GM19468 (cell line): Measurements from ENCODE around the gene APOC4.
"Not testable (repeated sequence)": the region's sequence is repeated elsewhere in the genome, so short reads cannot be mapped to it uniquely, and the experiment has no call there.

Experiments used
- ATAC-seq: cut with Tn5 transposase; IDR thresholded peaks from one replicate; pipeline ENCODE4 v1.9.1; 2021; ENCODE audit warnings: mild to moderate bottlenecking, moderate library complexity, moderate number of reproducible peaks; ENCODE audit not compliant: unreplicated experiment; ENCODE audit errors: extremely low read depth

APOC4 gene

GRCh38 chr19:44913512-44914432 lies 28.3 kb upstream of the APOC4 start:
- not testable (repeated sequence) for ATAC-seq

DNA sequence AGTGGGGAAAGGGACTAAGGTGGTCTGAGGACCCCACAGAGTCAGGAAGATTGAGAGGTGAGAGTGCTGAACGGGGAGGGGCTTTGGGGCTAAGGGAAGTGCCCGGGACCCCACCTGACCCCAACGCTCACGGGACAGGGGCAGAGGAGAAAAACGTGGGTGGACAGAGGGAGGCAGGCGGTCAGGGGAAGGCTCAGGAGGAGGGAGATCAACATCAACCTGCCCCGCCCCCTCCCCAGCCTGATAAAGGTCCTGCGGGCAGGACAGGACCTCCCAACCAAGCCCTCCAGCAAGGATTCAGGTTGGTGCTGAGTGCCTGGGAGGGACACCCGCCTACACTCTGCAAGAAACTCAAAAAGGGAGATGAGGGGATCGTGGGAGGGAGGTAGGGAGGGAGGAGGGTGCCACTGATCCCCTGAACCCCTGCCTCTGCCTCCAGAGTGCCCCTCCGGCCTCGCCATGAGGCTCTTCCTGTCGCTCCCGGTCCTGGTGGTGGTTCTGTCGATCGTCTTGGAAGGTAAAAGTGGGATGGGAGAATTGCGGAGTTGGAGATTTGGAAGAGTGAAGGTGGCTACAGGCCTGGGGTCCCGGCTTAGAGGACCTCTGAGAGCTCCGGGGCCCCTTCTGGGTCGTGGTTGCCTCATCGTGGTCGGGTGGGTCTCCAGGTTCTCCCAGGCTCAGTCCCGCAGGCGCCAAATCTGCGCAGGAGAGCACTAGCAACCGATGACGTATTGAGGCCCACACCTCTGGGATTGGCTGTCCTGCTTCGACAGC lies 27.4 kb upstream of the APOC4 start, which contains the start of gene APOC1:
Gene APOC1 (plus strand): TSS at position 176 of the 774 bp plus-strand sequence. CDS start 284 bp downstream, at position 460.
- ATAC-seq = peak; percentile 63

DNA sequence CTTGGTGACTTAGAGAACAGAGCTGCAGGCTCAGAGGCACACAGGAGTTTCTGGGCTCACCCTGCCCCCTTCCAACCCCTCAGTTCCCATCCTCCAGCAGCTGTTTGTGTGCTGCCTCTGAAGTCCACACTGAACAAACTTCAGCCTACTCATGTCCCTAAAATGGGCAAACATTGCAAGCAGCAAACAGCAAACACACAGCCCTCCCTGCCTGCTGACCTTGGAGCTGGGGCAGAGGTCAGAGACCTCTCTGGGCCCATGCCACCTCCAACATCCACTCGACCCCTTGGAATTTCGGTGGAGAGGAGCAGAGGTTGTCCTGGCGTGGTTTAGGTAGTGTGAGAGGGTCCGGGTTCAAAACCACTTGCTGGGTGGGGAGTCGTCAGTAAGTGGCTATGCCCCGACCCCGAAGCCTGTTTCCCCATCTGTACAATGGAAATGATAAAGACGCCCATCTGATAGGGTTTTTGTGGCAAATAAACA lies 17.8 kb upstream of the APOC4 start:
- ATAC-seq = no peak

GRCh38 chr19:44925114-44925891 lies 16.7 kb upstream of the APOC4 start:
- no peak for ATAC-seq

- ATAC-seq = not testable (repeated sequence)
Measured at GRCh38 chr19:44926245-44927077, 15.6 kb upstream of the APOC4 start.

DNA sequence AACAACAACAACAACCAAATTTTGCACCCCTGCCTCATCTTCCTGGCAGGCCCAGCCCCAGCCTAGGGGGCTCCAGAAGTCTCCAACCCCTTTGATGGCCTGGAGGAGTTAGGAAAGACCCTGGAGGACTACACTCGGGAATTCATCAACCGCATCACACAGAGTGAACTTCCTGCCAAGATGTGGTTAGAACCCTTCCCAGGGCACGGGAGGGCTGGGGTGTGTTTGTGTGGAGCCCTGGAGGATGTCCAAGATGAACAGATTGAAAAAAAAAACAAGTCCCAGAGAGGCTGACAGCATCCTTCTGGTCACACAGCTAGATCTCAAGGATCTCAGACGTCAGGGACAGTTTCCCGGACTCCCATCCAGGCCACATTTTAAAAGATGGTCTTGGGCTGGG lies 14.3 kb upstream of the APOC4 start:
- ATAC-seq = no peak

- ATAC-seq = no peak
Measured at GRCh38 chr19:44930088-44930487, 11.9 kb upstream of the APOC4 start.

DNA sequence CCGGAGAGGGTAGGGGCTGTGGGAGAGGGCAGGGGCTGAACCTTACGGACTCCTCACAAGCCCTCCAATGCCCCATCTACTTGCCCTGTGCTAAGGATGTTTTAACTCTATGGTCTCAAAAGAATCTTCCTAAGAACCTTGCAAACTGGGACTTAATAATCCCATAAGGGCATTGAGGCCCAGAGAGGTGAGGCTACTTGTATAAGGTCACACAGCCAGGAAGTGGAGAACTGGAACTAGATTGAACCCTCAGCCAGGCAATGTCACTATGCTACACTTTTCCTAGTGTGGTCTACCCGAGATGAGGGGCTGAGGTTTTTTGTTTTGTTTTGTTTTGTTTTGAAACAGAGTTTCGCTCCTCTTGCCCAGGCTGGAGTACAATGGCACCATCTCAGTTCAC lies 10.5 kb upstream of the APOC4 start:
- ATAC-seq = no peak

DNA sequence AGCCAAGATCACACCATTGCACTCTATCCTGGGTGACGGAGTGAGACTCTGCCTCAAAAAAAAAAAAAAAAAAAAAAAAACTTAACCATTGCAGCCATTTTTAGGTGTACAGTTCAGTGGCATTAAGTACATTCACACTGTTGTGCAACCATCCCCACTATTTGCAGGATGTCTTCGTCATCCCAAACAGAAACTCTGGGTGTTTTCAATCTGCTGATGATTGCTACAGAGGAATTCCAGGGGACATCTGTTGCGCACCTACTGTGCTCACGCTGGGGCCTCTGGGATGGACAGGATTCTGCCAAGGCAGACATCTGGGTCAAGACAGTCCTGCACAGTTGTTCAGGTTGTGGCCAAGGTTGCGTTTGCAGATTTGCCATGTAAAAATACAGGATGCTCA lies 2.4 kb upstream of the APOC4 start:
- ATAC-seq = no peak

DNA sequence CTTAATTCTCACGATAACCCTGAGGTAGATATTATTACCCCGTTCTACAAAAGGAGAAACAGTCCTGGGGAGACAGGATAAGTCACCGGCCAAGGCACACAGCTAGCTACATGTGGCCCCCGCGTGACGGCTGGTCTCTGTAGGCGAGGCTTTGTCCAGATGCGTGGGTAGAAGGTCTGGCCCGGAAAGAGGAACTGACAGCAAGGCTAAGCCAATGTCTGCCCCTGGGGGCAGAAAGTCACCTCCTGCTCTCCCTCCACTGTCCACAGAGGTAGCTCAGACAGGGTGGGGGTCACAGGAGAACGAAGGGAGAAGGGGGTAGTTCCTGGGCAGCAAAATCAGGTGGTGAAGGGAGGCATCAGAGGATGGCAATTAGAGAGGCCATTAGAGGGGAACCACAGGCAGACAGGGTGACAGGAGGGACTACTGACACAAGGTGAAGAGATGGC lies 1.8 kb downstream of the APOC4 start:
- no peak for ATAC-seq

- no peak for ATAC-seq
Measured at GRCh38 chr19:44947041-44947581, 5.1 kb downstream of the APOC4 start.

DNA sequence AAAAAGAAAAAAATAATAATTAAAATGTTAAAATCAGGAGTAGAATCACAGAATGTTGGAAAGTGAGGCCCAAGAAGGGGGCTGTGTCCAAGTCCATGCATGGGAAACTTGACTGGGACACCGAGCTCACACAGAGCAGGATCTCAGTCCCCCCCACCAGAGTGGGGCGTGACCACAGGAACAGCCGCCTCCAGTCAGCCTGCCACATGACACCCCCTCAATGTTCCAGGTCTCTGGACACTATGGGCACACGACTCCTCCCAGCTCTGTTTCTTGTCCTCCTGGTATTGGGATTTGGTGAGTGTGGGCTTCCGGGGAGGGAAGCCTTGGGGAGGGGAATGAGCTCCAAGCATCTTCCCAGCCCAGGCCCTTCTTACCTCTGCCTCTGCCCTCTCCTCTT lies 6.2 kb downstream of the APOC4 start:
- ATAC-seq = no peak

DNA sequence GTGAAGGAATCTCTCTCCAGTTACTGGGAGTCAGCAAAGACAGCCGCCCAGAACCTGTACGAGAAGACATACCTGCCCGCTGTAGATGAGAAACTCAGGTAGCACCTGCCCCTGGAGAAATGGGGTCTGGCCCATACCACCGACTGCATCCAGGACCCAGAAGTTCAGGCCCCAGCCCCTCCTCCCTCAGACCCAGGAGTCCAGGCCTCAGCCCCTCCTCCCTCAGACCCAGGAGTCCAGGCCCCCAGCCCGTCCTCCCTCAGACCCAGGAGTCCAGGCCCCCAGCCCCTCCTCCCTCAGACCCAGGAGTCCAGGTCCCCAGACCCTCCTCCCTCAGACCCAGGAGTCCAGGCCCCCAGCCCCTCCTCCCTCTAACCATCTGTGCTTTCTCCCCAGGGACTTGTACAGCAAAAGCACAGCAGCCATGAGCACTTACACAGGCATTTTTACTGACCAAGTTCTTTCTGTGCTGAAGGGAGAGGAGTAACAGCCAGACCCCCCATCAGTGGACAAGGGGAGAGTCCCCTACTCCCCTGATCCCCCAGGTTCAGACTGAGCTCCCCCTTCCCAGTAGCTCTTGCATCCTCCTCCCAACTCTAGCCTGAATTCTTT lies 6.8 kb downstream of the APOC4 start:
- ATAC-seq = no peak

- ATAC-seq = no peak
Measured at GRCh38 chr19:44949550-44949949, 7.5 kb downstream of the APOC4 start.

DNA sequence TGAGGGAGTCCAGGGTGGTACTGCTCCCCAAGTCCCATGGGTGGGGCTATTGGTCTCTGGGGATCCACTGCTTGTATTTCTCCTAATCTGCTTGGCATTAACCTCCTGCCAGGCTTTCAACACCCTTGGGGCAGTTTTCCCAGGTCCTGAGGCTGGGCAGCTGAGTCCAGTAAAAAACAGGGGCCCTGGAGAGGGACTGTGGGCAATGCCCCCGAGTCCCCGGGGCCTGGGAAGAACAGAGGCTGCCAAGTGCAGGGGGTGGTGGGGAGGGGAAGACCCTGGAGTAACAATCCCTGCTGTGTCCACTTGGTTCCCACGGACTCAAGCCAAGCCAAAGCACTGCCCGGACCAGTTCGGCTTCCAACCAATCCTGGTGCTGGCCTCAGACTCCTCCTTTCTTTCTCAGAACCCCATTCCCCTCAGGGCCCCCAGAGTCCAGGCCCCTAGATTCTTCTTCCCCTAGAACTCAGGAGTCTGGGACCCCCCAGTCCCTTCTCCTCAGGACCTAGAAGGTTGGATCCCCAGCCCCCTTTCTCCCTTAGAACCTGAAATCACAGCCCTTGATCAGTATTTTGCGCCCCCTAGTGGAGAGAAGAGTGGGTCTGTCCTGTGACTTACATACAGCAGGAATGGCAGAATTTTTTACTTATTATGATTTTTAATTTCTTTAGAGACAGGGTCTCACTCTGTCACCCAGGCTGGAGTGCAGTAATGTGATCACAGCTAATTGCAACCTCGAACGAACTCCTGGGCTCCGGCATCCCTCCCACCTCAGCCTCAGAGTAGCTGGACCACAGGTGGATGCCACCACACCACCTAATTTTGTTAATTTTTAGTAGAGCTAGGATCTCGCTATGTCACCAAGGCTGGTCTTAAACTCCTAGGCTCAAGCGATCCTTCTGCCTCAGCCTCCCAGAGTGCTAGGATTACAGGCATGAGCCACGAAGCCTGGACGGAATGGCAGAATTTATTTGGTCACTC lies 9.4 kb downstream of the APOC4 start:
- ATAC-seq = no peak

GRCh38 chr19:44954278-44954648 lies 12.2 kb downstream of the APOC4 start:
- no peak for ATAC-seq

GRCh38 chr19:44954649-44955504 lies 12.8 kb downstream of the APOC4 start, which contains the start of gene CLPTM1:
Gene CLPTM1 (plus strand): TSS chr19:44955380. CDS start chr19:44955396, 16 bp downstream.
- ATAC-seq = peak; percentile 82
